Thymus (tissue), 11 donors: ENCODE results near the gene PRKCB. TPM values are rescaled to one million over a fixed set of nuclear protein-coding genes. Genes with fewer than 3 reads are reported as not detected.

Experiments
- DNase-seq, 9 donors: peaks; one replicate each; pipeline ENCODE4 v3.0.0-alpha.2; 2013; ENCODE audit warnings: low spot score in 9 of 9, low read depth in 6 of 9, missing footprints in 1 of 9
- H3K27ac ChIP-seq, 2 donors: one replicate each; pipeline ENCODE4 v1.5.1; 2013; ENCODE audit warnings: control low read depth in 1 of 2, low read depth in 1 of 2, low read length in 1 of 2, mild to moderate bottlenecking in 1 of 2, moderate library complexity in 1 of 2
- H3K27me3 ChIP-seq, 2 donors: one replicate each; pipeline ENCODE4 v1.5.1; 2013; ENCODE audit warnings: low read length in 1 of 2; ENCODE audit not compliant: control insufficient read depth in 2 of 2, insufficient read depth in 1 of 2
- H3K36me3 ChIP-seq, 2 donors: one replicate each; pipeline ENCODE4 v1.5.1; 2013; ENCODE audit warnings: low read length in 1 of 2, mild to moderate bottlenecking in 1 of 2, moderate library complexity in 1 of 2; ENCODE audit not compliant: control insufficient read depth in 2 of 2, insufficient read depth in 2 of 2
- H3K4me1 ChIP-seq, 2 donors: one replicate each; pipeline ENCODE4 v1.5.1; 2013; ENCODE audit warnings: low read length in 2 of 2; ENCODE audit not compliant: control insufficient read depth in 2 of 2, insufficient read depth in 2 of 2
- H3K4me3 ChIP-seq, 2 donors: one replicate each; pipeline ENCODE4 v1.5.1; 2013; ENCODE audit warnings: low read length in 2 of 2, control low read depth in 1 of 2, mild to moderate bottlenecking in 1 of 2
- H3K9me3 ChIP-seq, 2 donors: one replicate each; pipeline ENCODE4 v1.5.1; 2013; ENCODE audit warnings: low read length in 1 of 2, mild to moderate bottlenecking in 1 of 2; ENCODE audit not compliant: control insufficient read depth in 2 of 2, insufficient read depth in 1 of 2
- WGBS: extraction: QIAGEN DNeasy Blood & Tissue Kit; methylation state at CpG from one replicate; pipeline ENCODE4 v1.1.7; 2013; 5-methylcytosine and 5-hydroxymethylcytosine counted together
- polyA plus RNA-seq: library from polyadenylated mRNA; stranded (reverse); fragments of 200-250 nt; gene quantifications from one replicate; pipeline ENCODE4 v1.2.3, GENCODE V29; 2013
- total RNA-seq: library from RNA; stranded (reverse); fragments of 120-200 nt; gene quantifications from one replicate; pipeline ENCODE4 v1.2.4, GENCODE V29; 2013
- donor health status: healthy.

PRKCB gene
- total and polyA plus RNA-seq, 2 donors = 21.9 to 57.4 TPM

DNA sequence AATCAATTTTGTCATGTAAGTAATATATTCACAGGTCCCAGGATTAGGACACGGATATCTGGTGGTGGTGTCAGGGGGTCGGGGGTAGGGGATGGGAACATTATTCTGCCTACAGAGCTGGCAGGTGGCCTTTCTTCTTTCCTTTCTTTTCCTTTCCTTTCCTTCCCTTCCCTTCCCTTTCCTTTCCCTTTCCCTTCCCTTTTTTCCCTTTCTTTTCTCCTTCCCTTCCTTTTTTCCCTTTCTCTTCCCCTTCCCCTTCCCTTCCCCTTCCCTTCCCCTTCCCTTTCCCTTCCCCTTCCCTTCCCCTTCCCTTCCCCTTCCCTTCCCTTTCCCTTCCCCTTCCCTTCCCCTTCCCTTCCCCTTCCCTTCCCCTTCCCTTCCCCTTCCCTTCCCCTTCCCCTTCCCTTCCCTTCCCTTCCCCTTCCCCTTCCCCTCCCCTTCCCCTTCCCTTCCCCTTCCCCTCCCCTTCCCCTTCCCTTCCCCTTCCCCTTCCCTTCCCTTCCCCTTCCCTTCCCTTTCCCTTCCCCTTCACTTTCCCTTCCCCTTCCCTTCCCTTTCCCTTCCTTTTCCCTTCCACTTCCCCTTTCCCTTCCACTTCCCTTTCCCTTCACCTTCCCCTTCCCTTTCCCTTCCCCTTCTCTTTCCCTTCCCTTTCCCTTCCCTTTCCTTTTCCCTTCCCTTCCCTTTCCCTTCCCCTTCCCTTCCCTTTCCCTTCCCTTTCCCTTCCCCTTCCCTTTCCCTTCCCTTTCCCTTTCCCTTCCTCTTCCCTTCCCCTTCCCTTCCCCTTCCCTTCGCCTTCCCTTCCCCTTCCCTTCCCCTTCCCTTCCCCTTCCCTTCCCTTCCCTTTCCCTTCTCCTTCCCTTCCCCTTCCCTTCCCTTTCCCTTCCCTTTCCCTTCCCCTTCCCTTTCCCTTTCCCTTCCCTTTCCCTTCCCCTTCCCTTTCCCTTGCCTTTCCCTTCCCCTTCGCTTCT lies 145.9 kb downstream of the PRKCB start:
- WGBS = 96% methylated on average over 4 of the region's 4 CpGs
- Histone ChIP-seq H3K36me3 (peaks cover 0 to 3% of the 10 kb centered on the region in 2 donors), H3K4me3 (no peak overlapping the region), H3K27ac (no peak overlapping the region), H3K4me1 (peaks cover under 1 to 5% of the 10 kb centered on the region in 2 donors), H3K9me3 (no peaks in the 10 kb centered on the region), H3K27me3 (no peaks in the 10 kb centered on the region)
- DNase-seq = no peak

DNA sequence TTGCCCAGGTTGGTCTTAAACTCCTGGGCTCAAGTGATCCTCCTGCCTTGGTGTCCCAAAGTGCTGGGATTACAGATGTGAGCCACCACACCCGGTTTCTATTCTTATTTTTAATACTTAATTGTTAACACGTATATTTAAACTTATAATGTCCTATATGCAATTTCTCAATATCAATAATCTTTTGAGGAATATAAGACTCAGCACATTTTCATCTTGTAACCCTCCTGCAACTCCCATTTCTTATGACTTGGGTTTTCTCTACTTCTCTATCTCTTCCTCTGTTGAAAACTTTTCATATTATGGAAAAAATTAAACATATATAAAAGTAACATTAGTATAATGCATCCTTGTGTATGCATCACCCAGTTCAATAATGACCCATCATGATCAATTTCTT lies 150.7 kb downstream of the PRKCB start:
- H3K4me3 ChIP-seq = no peak overlapping the region
- H3K36me3 ChIP-seq = no peaks in the 10 kb centered on the region
- no peaks in the 10 kb centered on the region for H3K27me3 ChIP-seq
- H3K4me1 ChIP-seq = no peaks in the 10 kb centered on the region
- H3K27ac ChIP-seq = no peak overlapping the region
- DNase-seq = no peak
- H3K9me3 ChIP-seq = no peaks in the 10 kb centered on the region
- 97% methylated on average over 2 of the region's 2 CpGs for WGBS

DNA sequence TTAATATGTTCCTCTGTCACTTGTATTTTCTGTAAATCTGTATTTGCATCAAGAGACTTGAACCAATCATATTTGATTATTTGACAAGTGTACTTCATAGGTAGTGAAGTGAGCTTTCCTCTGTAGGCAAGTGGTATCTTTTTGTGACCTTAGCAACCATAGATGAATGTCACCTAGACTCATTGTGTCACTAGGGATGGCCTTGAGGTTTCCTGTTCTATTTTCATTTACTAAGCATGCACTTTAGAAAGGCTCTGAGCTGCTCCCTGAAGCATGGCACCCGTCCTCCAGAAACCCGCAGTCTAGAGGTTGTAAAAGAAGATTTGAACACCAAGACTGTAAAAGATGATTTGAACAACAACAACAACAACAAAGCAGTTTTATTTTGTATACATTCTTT lies 151.7 kb downstream of the PRKCB start:
- Histone ChIP-seq H3K4me1 (no peaks in the 10 kb centered on the region), H3K27ac (no peak overlapping the region), H3K36me3 (peaks cover 0 to 3% of the 10 kb centered on the region in 2 donors), H3K9me3 (no peaks in the 10 kb centered on the region), H3K27me3 (no peaks in the 10 kb centered on the region), H3K4me3 (no peak overlapping the region)
- 80% methylated on average over 2 of the region's 2 CpGs for WGBS
- DNase-seq = peak in 1 of 9 donors; percentile 35

DNA sequence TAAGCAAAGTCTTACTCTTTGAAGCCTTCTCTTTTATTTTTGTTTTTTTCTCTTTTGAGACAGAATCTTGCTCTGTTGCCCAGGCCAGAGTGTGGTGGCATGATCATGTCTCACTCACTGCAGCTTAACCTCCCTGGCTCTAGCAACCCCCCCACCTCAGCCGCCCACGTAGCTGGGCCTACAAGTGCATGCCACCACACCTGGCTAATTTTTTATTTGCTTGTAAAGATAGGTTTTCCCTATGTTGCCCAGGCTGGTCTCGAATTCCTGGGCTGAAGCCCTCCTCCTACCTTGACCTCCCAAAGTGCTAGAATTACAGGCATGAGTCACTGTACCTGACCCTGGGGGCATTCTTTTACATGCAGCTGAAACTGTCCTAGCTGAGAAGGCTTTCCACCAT lies 154.7 kb downstream of the PRKCB start:
- 95% methylated on average over 3 of the region's 3 CpGs for WGBS
- H3K9me3 ChIP-seq = no peaks in the 10 kb centered on the region
- no peak overlapping the region for H3K4me3 ChIP-seq
- H3K4me1 ChIP-seq = no peaks in the 10 kb centered on the region
- H3K27me3 ChIP-seq = no peaks in the 10 kb centered on the region
- peaks cover 0 to 6% of the 10 kb centered on the region in 2 donors for H3K36me3 ChIP-seq
- H3K27ac ChIP-seq = no peak overlapping the region
- no peak for DNase-seq

DNA sequence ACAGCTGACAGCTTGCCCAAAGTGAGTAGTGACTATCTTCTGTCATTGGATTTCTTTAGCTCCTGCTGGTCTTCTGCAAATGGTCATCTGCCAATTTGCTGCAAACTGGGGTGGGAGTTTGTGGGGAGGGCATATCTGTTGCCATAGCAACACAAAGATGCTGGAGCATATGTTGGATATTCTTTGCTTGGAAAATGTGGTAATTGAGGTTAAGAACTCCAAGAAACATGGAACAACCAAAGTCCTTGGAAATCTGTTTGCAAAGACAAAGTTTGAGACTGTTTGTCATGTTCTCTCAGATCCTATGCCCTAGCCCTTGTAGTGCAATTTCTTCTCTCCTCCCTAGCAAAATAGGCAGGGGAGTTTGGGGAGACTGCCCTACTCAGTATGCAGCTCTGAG lies 155.3 kb downstream of the PRKCB start:
- Histone ChIP-seq H3K36me3 (peaks cover 0 to 9% of the 10 kb centered on the region in 2 donors), H3K27ac (no peak overlapping the region), H3K9me3 (no peaks in the 10 kb centered on the region), H3K4me1 (no peaks in the 10 kb centered on the region), H3K27me3 (no peaks in the 10 kb centered on the region), H3K4me3 (no peak overlapping the region)
- DNase-seq = no peak

DNA sequence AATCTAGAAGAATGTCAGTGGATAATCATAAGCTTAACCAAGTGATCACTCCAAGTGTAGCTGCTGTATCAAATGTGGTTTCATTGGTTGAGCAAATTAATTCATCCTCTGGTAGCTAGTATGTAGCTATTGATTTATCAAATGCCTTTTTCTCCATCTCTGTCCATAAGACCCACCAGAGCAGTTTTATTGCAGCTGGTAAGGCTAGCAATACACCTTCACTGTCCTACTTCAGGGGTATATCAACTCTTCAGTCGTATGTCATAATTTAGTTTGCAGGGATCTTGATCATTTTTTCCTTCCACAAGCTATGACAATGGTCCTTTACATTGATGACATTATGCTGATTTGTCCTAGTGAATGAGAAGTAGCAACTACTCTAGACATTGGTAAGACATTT lies 158.8 kb downstream of the PRKCB start:
- 98% methylated on average over 1 of the region's 1 CpG for WGBS
- Histone ChIP-seq H3K27ac (no peak overlapping the region), H3K4me1 (no peaks in the 10 kb centered on the region), H3K36me3 (peaks cover 0 to 19% of the 10 kb centered on the region in 2 donors), H3K27me3 (no peaks in the 10 kb centered on the region), H3K4me3 (no peak overlapping the region), H3K9me3 (no peaks in the 10 kb centered on the region)
- DNase-seq = no peak

DNA sequence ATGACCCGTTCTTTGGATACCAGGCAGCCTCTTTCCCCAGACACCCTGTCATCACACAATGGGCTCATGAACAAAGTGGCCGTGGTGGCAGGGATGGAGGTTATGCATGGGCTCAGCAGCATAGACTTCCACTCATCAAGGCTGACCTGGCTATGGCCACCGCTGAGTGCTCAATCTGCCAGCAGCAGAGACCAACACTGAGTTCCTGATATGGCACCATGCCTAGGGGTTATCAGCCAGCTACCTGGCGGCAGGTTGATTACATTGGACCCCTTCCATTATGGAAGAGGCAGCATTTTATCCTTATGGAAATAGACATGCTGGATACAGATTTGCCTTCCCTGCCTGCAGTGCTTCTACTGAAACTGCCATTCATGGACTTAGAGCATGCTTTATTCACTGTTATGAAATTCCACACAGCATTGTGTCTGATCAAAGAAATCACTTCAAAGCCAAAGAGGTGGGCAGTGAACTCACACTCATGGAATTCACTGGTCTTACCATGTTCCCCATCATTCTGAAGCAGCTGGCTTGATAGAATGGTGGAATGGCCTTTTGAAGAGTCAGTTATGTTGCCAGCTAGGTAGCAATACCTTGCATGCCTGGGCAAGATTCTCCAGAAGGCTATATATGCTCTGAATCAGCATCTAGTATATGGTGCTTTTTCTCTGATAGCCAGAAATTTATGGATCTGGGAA lies 160.6 kb downstream of the PRKCB start:
- 98% methylated on average over 4 of the region's 4 CpGs for WGBS
- DNase-seq = no peak

DNA sequence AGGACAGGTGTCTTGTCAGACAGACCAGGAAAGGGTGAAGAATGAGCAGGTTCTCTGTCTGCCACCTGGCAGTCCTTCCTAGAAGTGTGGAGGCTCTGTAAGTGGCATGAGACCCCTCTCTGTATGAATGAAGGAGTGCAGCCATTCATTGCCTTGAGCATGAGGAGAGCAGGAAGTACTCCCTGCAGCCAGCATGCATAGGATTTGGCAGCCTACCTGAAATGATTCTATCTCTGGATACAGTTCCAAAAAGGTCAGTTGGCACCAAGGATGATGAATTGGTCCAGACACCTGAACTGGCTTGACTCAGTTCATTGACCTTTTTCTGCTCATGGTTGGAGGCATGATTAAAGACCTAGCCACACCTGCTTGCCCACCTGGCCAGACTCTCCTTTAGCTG lies 163.0 kb downstream of the PRKCB start:
- DNase-seq = no peak
- H3K9me3 ChIP-seq = no peaks in the 10 kb centered on the region

More for the DNA sequence above, 160.6 kb downstream of the PRKCB start:
- no peak overlapping the region for H3K27ac ChIP-seq
- no peaks in the 10 kb centered on the region for H3K9me3 ChIP-seq
- H3K27me3 ChIP-seq = no peaks in the 10 kb centered on the region
- peaks cover 0 to 19% of the 10 kb centered on the region in 2 donors for H3K36me3 ChIP-seq
- no peaks in the 10 kb centered on the region for H3K4me1 ChIP-seq
- no peak overlapping the region for H3K4me3 ChIP-seq

DNA sequence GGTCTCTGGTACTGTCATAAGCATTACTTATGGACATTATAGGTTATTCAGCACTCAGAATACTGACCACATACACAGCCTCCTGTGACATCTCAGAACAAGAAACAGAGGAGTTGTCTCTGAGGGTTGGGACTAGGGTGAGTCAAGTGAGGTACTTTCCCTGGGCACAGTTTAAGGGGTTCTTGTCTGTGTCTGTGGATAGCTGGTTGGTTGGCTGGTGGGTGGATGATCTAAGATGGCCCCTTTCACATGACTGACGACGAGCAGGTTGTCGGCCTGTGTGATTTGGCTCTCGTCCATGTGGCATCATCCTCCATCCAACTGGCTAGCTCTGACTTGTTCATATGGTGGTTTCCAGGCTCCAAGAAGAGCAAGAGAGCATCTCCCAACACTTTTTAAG lies 163.9 kb downstream of the PRKCB start:
- peaks cover 0 to 16% of the 10 kb centered on the region in 2 donors for H3K36me3 ChIP-seq
- H3K27ac ChIP-seq = no peak overlapping the region
- H3K27me3 ChIP-seq = no peaks in the 10 kb centered on the region
- peaks cover 0 to 4% of the 10 kb centered on the region in 2 donors for H3K4me1 ChIP-seq
- H3K4me3 ChIP-seq = no peak overlapping the region
- no peak for DNase-seq
- H3K9me3 ChIP-seq = no peaks in the 10 kb centered on the region
- 90% methylated on average over 4 of the region's 4 CpGs for WGBS

More for the DNA sequence above, 163.0 kb downstream of the PRKCB start:
- H3K36me3 ChIP-seq = peaks cover 0 to 16% of the 10 kb centered on the region in 2 donors
- no peak overlapping the region for H3K4me3 ChIP-seq
- no peak overlapping the region for H3K27ac ChIP-seq
- no peaks in the 10 kb centered on the region for H3K27me3 ChIP-seq
- peaks cover 0 to 4% of the 10 kb centered on the region in 2 donors for H3K4me1 ChIP-seq
